Calu3 (cell line): Measurements from ENCODE around the gene FIS1. TPM values are rescaled to one million over a fixed set of nuclear protein-coding genes. Genes with fewer than 3 reads are reported as not detected.

Experiments used
- BruUV-seq: library from RNA; stranded (reverse); fragments of 400-500 nt; replicated peaks from 2 replicates; lab custom pipeline; 2021; lab: Mats Ljungman, UMichigan
- CTCF ChIA-PET: fragments of 300-600 bp; sonication (Branson Sonifier 250); formaldehyde crosslinking; loops from one replicate; lab custom pipeline; 2022; ENCODE audit warnings: antibody characterized with exemption; lab: Charles Lee
- DNase-seq: peaks from one replicate; pipeline ENCODE4 v3.0.0; 2022
- H3K27ac Mint-ChIP-seq: one replicate; pipeline ENCODE4 v1.8.0; 2022; ENCODE audit warnings: mixed read lengths; ENCODE audit not compliant: unreplicated experiment
- H3K27me3 Mint-ChIP-seq: one replicate; pipeline ENCODE4 v1.8.0; 2022; ENCODE audit warnings: mixed read lengths; ENCODE audit not compliant: unreplicated experiment
- H3K36me3 Mint-ChIP-seq: one replicate; pipeline ENCODE4 v1.8.0; 2022; ENCODE audit warnings: mild to moderate bottlenecking, moderate library complexity, mixed read lengths; ENCODE audit not compliant: insufficient read depth, unreplicated experiment
- H3K4me1 Mint-ChIP-seq: one replicate; pipeline ENCODE4 v1.8.0; 2022; ENCODE audit warnings: mild to moderate bottlenecking, low read depth, mixed read lengths; ENCODE audit not compliant: unreplicated experiment
- H3K4me3 Mint-ChIP-seq: one replicate; pipeline ENCODE4 v1.8.0; 2022; ENCODE audit warnings: mild to moderate bottlenecking, low read depth, moderate library complexity, mixed read lengths; ENCODE audit not compliant: unreplicated experiment
- H3K9me3 Mint-ChIP-seq: one replicate; pipeline ENCODE4 v1.8.0; 2022; ENCODE audit warnings: low read depth, mixed read lengths; ENCODE audit not compliant: unreplicated experiment
- CTCF ChIP-seq: fragments of 200-600 bp; IDR thresholded peaks from one replicate; pipeline ENCODE4 v1.8.0; 2022; ENCODE audit warnings: antibody characterized with exemption; ENCODE audit not compliant: unreplicated experiment
- intact Hi-C: fragments of 100-400 bp; cut with micrococcal nuclease; formaldehyde crosslinking; loops from one replicate; pipeline ENCODE4 v1.10.0; 2022; ENCODE audit not compliant: unreplicated experiment
- total RNA-seq: library from RNA; stranded (reverse); gene quantifications from 2 replicates; pipeline ENCODE4 v1.2.3, GENCODE V29; 2022

Gene FIS1
- total RNA-seq, 1 experiment from 2014 or later = 83.8 TPM

DNA sequence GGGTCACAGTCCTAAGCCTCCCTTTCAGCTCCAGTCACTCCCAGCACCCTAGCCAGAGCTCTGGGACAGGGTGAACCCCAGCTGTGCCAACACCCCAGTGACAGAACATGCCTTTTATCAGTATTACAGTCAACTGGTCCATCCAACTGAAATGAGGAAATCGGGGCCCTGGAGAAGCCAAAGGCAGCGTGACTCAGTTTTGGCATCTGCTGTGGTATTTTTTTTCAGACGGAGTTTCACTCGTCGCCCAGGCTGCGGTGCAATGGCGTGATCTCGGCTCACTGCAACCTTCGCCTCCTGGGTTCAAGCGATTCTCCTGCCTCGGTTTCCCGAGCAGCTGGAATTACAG, 3.9 kb downstream of the FIS1 start:
- Mint-ChIP-seq H3K4me3 (no peak overlapping the region), H3K27me3 (no peaks in the 10 kb centered on the region), H3K9me3 (no peaks in the 10 kb centered on the region), H3K27ac (no peak overlapping the region), H3K36me3 (peaks cover 13% of the 10 kb centered on the region), H3K4me1 (no peaks in the 10 kb centered on the region)
- BruUV-seq = no TSS peak
- TF ChIP-seq CTCF = no peak
- intact Hi-C loops = no loop called here
- CTCF ChIA-PET = interaction anchor here (0.7 kb wide), 1 partner anchor 1153 kb away, joined by 5 read pairs; no protein-coding TSS in a partner anchor
- DNase-seq = no peak

DNA sequence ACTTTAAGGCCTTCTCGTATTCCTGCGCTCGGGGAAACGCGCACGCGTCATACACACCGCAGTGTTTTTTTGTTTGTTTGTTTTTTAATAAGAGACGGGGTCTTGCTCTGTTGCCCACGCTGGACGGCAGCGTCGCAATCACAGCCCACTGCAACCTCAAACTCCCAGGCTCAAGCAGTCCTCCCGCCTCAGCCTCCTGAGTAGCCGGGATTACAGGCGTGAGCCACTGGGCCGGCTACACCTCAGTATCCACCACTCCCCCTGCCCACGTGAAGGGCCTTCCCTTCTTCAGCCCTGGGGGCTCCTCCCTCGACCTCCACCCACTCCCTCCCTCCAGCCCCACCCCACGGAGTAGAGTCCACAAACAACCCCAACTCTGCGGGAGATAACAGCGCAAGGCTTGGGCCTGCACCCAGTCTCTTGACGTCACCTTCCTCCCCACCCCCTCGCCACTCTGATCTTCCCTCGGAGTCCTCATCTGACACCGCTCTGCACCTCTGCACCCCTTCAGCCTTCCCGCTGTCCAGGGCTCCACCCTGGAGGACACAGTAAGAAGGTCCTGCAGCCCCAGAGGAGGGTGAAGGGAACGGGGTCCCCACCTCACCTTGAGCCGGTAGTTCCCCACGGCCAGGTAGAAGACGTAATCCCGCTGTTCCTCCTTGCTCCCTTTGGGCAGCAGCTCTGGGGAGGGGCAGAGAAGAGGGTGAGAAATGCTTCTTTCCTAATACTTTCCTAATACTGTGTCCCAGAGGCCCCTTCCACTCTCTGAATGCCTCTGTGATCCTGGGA, 4.5 kb downstream of the FIS1 start:
- Mint-ChIP-seq H3K36me3 (peaks cover 13% of the 10 kb centered on the region), H3K4me3 (no peak overlapping the region), H3K9me3 (no peaks in the 10 kb centered on the region), H3K27me3 (no peaks in the 10 kb centered on the region), H3K4me1 (no peaks in the 10 kb centered on the region), H3K27ac (no peak overlapping the region)
- no peak for DNase-seq
- no TSS peak for BruUV-seq
- no peak for TF ChIP-seq CTCF
- intact Hi-C loops = no loop called here
- CTCF ChIA-PET = no interaction called here

DNA sequence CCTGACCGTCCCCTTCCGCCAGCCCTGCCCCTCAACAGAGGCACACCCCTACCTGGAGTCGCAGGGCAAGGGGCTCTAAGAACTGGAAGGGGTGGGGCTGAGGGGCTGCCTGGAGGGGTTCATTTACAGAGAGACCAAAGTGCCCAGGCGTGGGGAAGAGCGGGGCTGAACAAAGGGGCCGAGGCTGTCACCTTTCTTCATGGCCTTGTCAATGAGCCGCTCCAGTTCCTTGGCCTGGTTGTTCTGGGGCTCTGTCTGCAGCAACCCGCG, 5.0 kb downstream of the FIS1 start:
- Mint-ChIP-seq H3K4me1 (no peaks in the 10 kb centered on the region), H3K36me3 (peaks cover 8% of the 10 kb centered on the region), H3K4me3 (no peak overlapping the region), H3K27ac (no peak overlapping the region), H3K9me3 (no peaks in the 10 kb centered on the region), H3K27me3 (no peaks in the 10 kb centered on the region)
- no peak for DNase-seq
- no TSS peak for BruUV-seq
- no peak for TF ChIP-seq CTCF
- CTCF ChIA-PET = no interaction called here
- intact Hi-C loops = no loop called here

- intact Hi-C loops = no loop called here
- Mint-ChIP-seq H3K27ac (no peak overlapping the region), H3K27me3 (no peaks in the 10 kb centered on the region), H3K4me1 (no peaks in the 10 kb centered on the region), H3K9me3 (no peaks in the 10 kb centered on the region), H3K36me3 (peaks cover 3% of the 10 kb centered on the region), H3K4me3 (no peak overlapping the region)
- no TSS peak for BruUV-seq
- CTCF ChIA-PET = no interaction called here
- TF ChIP-seq CTCF = no peak
- no peak for DNase-seq
These were observed 5.5 kb downstream of the FIS1 start for GRCh38 chr7:101239191-101239950.
